ENCODE measurements around the gene OR11H12. TPM values are rescaled to one million over a fixed set of nuclear protein-coding genes. Genes with fewer than 3 reads are reported as not detected.
"Not testable (repeated sequence)": the region's sequence is repeated elsewhere in the genome, so short reads cannot be mapped to it uniquely, and the experiment has no call there.

OR11H12 gene
- total RNA-seq (not detected), polyA plus RNA-seq (not detected), total RNA-seq (not detected)

- H3K4me1 ChIP-seq (ENCODE audit: control insufficient read depth in 2 of 2, insufficient read depth in 2 of 2, low read length in 2 of 2); ATAC-seq; CTCF ChIA-PET; H3K4me1 Mint-ChIP-seq; H3K9me3 ChIP-seq (ENCODE audit: control insufficient read depth in 2 of 3, low read length in 3 of 3); H3K27ac ChIP-seq (ENCODE audit: low read depth, low read length); H3K27ac Mint-ChIP-seq; H3K36me3 Mint-ChIP-seq; H3K4me3 ChIP-seq (ENCODE audit: low read length); DNase-seq; H3K4me3 Mint-ChIP-seq; POLR2A ChIA-PET; H3K27me3 ChIP-seq (ENCODE audit: control insufficient read depth in 2 of 2, insufficient read depth in 2 of 2, low read length in 2 of 2); H3K27me3 Mint-ChIP-seq; H3K9me3 Mint-ChIP-seq; H3K36me3 ChIP-seq (ENCODE audit: control insufficient read depth in 2 of 3, insufficient read depth in 3 of 3, low read length in 3 of 3); intact Hi-C loops (cut with micrococcal nuclease): not testable (repeated sequence)
Measured at GRCh38 chr14:18600817-18601216, at the start of gene OR11H12. TSS of gene OR11H12 (plus strand) at chr14:18601117. CDS start at chr14:18601117, 0 bp downstream.

- H3K4me3 Mint-ChIP-seq; H3K27ac ChIP-seq (ENCODE audit: low read depth, low read length); H3K9me3 Mint-ChIP-seq; H3K36me3 ChIP-seq (ENCODE audit: control insufficient read depth in 2 of 3, insufficient read depth in 3 of 3, low read length in 3 of 3); H3K27ac Mint-ChIP-seq; ATAC-seq; DNase-seq; POLR2A ChIA-PET; H3K27me3 Mint-ChIP-seq; H3K9me3 ChIP-seq (ENCODE audit: control insufficient read depth in 2 of 3, low read length in 3 of 3); intact Hi-C loops (cut with micrococcal nuclease); H3K4me1 ChIP-seq (ENCODE audit: control insufficient read depth in 2 of 2, insufficient read depth in 2 of 2, low read length in 2 of 2); H3K4me1 Mint-ChIP-seq; H3K36me3 Mint-ChIP-seq; H3K4me3 ChIP-seq (ENCODE audit: low read length); CTCF ChIA-PET; H3K27me3 ChIP-seq (ENCODE audit: control insufficient read depth in 2 of 2, insufficient read depth in 2 of 2, low read length in 2 of 2): not testable (repeated sequence)
Measured at GRCh38 chr14:18582908-18583307, 18.0 kb upstream of the OR11H12 start.

- H3K27ac Mint-ChIP-seq; H3K36me3 Mint-ChIP-seq; H3K27me3 ChIP-seq (ENCODE audit: control insufficient read depth in 2 of 2, insufficient read depth in 2 of 2, low read length in 2 of 2); H3K36me3 ChIP-seq (ENCODE audit: control insufficient read depth in 2 of 3, insufficient read depth in 3 of 3, low read length in 3 of 3); ATAC-seq; H3K27ac ChIP-seq (ENCODE audit: low read depth, low read length); H3K9me3 Mint-ChIP-seq; H3K4me3 ChIP-seq (ENCODE audit: low read length); CTCF ChIA-PET; DNase-seq; H3K4me1 Mint-ChIP-seq; intact Hi-C loops (cut with micrococcal nuclease); H3K4me1 ChIP-seq (ENCODE audit: control insufficient read depth in 2 of 2, insufficient read depth in 2 of 2, low read length in 2 of 2); H3K9me3 ChIP-seq (ENCODE audit: control insufficient read depth in 2 of 3, low read length in 3 of 3); H3K27me3 Mint-ChIP-seq; POLR2A ChIA-PET; H3K4me3 Mint-ChIP-seq: not testable (repeated sequence)
Measured at GRCh38 chr14:18626610-18627213, 25.8 kb downstream of the OR11H12 start.

GRCh38 chr14:18636066-18636465 is 35.1 kb downstream of the OR11H12 start:
- H3K36me3 ChIP-seq (ENCODE audit: control insufficient read depth in 2 of 3, insufficient read depth in 3 of 3, low read length in 3 of 3); H3K4me1 ChIP-seq (ENCODE audit: control insufficient read depth in 2 of 2, insufficient read depth in 2 of 2, low read length in 2 of 2); H3K27me3 ChIP-seq (ENCODE audit: control insufficient read depth in 2 of 2, insufficient read depth in 2 of 2, low read length in 2 of 2); H3K9me3 ChIP-seq (ENCODE audit: control insufficient read depth in 2 of 3, low read length in 3 of 3); H3K27me3 Mint-ChIP-seq; ATAC-seq; DNase-seq; H3K4me3 ChIP-seq (ENCODE audit: low read length); H3K36me3 Mint-ChIP-seq; intact Hi-C loops (cut with micrococcal nuclease); H3K4me1 Mint-ChIP-seq; H3K9me3 Mint-ChIP-seq; H3K27ac Mint-ChIP-seq; H3K27ac ChIP-seq (ENCODE audit: low read depth, low read length); POLR2A ChIA-PET; CTCF ChIA-PET; H3K4me3 Mint-ChIP-seq: not testable (repeated sequence)

GRCh38 chr14:18638032-18638431 is 37.1 kb downstream of the OR11H12 start:
- H3K27me3 Mint-ChIP-seq; DNase-seq; H3K27ac ChIP-seq (ENCODE audit: low read depth, low read length); H3K4me3 ChIP-seq (ENCODE audit: low read length); H3K36me3 Mint-ChIP-seq; H3K36me3 ChIP-seq (ENCODE audit: control insufficient read depth in 2 of 3, insufficient read depth in 3 of 3, low read length in 3 of 3); intact Hi-C loops (cut with micrococcal nuclease); H3K4me1 Mint-ChIP-seq; CTCF ChIA-PET; ATAC-seq; POLR2A ChIA-PET; H3K4me1 ChIP-seq (ENCODE audit: control insufficient read depth in 2 of 2, insufficient read depth in 2 of 2, low read length in 2 of 2); H3K9me3 Mint-ChIP-seq; H3K27me3 ChIP-seq (ENCODE audit: control insufficient read depth in 2 of 2, insufficient read depth in 2 of 2, low read length in 2 of 2); H3K9me3 ChIP-seq (ENCODE audit: control insufficient read depth in 2 of 3, low read length in 3 of 3); H3K4me3 Mint-ChIP-seq; H3K27ac Mint-ChIP-seq: not testable (repeated sequence)

- intact Hi-C loops (cut with micrococcal nuclease); H3K4me3 ChIP-seq (ENCODE audit: low read length); H3K36me3 Mint-ChIP-seq; DNase-seq; H3K4me3 Mint-ChIP-seq; POLR2A ChIA-PET; H3K27me3 Mint-ChIP-seq; H3K27ac Mint-ChIP-seq; H3K9me3 Mint-ChIP-seq; CTCF ChIA-PET; H3K36me3 ChIP-seq (ENCODE audit: control insufficient read depth in 2 of 3, insufficient read depth in 3 of 3, low read length in 3 of 3); H3K4me1 ChIP-seq (ENCODE audit: control insufficient read depth in 2 of 2, insufficient read depth in 2 of 2, low read length in 2 of 2); H3K27ac ChIP-seq (ENCODE audit: low read depth, low read length); H3K27me3 ChIP-seq (ENCODE audit: control insufficient read depth in 2 of 2, insufficient read depth in 2 of 2, low read length in 2 of 2); H3K9me3 ChIP-seq (ENCODE audit: control insufficient read depth in 2 of 3, low read length in 3 of 3); ATAC-seq; H3K4me1 Mint-ChIP-seq: not testable (repeated sequence)
Measured at GRCh38 chr14:18638785-18639184, 37.9 kb downstream of the OR11H12 start.

- intact Hi-C loops (cut with micrococcal nuclease); ATAC-seq; H3K27ac Mint-ChIP-seq; POLR2A ChIA-PET; H3K4me3 ChIP-seq (ENCODE audit: low read length); H3K4me1 ChIP-seq (ENCODE audit: control insufficient read depth in 2 of 2, insufficient read depth in 2 of 2, low read length in 2 of 2); DNase-seq; H3K36me3 ChIP-seq (ENCODE audit: control insufficient read depth in 2 of 3, insufficient read depth in 3 of 3, low read length in 3 of 3); H3K4me3 Mint-ChIP-seq; H3K36me3 Mint-ChIP-seq; H3K9me3 ChIP-seq (ENCODE audit: control insufficient read depth in 2 of 3, low read length in 3 of 3); H3K4me1 Mint-ChIP-seq; CTCF ChIA-PET; H3K27me3 Mint-ChIP-seq; H3K9me3 Mint-ChIP-seq; H3K27ac ChIP-seq (ENCODE audit: low read depth, low read length); H3K27me3 ChIP-seq (ENCODE audit: control insufficient read depth in 2 of 2, insufficient read depth in 2 of 2, low read length in 2 of 2): not testable (repeated sequence)
Measured at GRCh38 chr14:18646075-18646730, 45.3 kb downstream of the OR11H12 start.

All from naive thymus-derived CD4-positive, alpha-beta T cell (primary cell).